ENCODE results near the gene CDPF1.

DNA sequence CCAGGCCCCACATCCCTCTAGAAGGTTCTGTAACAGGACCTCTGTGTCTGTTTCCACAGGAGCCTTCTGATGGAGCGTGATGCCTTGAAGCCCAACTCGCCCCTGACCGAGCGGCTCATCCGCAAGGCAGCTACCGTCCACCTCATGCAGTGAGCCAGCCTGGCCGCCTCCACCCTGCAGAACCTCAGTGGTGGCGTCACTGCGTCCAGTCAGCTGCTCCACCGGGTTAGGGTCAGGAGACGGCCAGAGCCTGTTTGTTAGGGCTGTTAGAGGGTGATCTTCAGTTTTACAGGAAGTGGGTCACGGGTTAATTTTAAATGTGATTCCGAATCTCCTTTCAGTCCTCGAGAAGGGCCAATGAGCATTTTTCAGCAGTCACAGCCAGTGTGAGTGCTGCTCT is 42.6 kb upstream of the CDPF1 start:
- TF ChIP-seq, protein P1, sequence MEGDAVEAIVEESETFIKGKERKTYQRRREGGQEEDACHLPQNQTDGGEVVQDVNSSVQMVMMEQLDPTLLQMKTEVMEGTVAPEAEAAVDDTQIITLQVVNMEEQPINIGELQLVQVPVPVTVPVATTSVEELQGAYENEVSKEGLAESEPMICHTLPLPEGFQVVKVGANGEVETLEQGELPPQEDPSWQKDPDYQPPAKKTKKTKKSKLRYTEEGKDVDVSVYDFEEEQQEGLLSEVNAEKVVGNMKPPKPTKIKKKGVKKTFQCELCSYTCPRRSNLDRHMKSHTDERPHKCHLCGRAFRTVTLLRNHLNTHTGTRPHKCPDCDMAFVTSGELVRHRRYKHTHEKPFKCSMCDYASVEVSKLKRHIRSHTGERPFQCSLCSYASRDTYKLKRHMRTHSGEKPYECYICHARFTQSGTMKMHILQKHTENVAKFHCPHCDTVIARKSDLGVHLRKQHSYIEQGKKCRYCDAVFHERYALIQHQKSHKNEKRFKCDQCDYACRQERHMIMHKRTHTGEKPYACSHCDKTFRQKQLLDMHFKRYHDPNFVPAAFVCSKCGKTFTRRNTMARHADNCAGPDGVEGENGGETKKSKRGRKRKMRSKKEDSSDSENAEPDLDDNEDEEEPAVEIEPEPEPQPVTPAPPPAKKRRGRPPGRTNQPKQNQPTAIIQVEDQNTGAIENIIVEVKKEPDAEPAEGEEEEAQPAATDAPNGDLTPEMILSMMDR (IDR thresholded peaks at IDR 0.05; ENCODE audit: insufficient read depth, low read depth, low read length) = no peak
- TF ChIP-seq EZH2 (IDR thresholded peaks at IDR 0.05; ENCODE audit: insufficient read depth, low read length) = no peak
